ENCODE data around the gene PTPRJ.
A peak's percentile ranks its signal among the peaks of the same experiment; 100 is the strongest.

Gene PTPRJ

DNA sequence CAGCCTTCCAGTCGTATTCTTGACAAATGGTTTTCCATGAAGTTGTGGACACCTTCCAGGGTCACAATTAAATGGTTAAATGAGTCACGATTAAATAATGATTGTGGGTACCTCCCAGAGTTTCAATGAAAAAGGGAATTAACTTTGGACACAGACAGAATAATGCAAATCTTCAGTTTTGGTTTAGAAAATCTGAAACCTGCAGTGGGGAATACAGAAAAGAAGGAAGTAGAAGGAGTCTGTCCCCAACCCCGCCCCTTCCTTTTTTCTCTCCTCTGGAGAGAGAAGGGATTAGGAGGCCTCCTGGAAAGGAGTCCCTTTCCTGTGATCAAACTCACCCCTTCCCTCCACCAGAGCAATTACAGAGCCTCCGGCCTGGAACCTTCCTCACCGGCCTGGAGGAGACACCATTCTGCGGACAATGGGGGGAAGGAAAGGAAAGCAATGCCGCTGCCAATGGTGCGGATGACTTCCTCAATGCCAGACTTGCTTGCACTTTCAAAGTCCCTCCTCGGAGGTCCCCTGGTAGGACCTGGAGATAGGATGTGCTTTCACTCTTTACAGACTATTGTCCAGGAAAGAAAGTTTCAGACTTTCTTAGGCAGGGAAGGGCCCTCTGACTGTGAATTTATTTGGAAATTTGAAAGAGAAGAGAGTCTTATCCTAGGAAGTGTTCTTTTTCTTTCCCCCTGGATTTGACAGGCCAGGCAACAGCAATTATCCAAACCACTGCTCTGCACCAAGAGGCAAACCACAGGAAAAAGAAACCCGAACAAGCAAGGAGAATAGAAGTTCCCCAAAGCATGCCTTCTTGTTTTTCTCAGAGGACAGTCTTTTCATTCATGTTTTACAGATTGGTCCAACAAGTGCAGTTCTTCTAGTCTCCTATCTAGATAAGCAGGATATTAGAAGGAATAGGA, 86.8 kb downstream of the PTPRJ start:
- peak; percentile 37 for DNase-seq (ENCODE audit: low spot score)

DNA sequence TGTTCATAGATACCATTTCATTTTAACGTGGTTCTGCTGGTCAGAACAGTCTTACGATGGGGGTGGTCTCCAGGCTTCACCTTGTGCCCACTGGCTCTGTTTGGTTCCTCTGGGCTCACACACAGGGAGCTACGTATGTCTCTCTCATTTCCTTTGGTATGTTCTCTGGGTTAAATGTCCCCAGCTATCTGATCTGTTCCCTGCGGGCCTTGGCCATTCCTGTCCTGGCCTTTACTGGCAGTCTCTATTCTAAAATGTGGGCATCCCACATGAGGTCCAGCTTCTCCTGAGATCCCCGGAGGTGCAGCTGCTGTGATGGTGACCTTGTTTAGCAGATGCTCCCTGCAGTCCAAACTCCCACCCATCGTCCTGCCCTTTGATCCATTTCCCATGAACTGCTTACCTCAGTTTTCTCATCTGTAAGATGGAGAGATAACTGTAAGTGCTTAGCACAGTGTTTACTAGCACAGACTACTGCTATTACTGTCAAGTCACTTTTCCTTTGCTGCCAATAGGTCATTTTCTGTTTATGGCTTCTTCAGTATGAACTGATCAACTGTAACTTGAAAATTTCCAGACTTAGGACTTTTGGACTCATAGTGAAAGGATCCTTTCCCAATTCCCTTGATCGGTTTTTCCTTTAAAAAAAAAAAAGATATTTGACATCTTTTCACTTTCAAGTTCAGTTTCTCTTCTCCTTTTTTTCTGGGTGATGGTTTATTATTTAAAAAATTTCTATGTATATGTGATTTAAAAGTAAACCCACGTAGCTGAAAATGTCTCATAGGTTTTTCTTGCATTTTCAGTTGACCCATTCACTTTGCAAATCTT, 92.9 kb downstream of the PTPRJ start:
- no peak for DNase-seq (ENCODE audit: low spot score)

DNA sequence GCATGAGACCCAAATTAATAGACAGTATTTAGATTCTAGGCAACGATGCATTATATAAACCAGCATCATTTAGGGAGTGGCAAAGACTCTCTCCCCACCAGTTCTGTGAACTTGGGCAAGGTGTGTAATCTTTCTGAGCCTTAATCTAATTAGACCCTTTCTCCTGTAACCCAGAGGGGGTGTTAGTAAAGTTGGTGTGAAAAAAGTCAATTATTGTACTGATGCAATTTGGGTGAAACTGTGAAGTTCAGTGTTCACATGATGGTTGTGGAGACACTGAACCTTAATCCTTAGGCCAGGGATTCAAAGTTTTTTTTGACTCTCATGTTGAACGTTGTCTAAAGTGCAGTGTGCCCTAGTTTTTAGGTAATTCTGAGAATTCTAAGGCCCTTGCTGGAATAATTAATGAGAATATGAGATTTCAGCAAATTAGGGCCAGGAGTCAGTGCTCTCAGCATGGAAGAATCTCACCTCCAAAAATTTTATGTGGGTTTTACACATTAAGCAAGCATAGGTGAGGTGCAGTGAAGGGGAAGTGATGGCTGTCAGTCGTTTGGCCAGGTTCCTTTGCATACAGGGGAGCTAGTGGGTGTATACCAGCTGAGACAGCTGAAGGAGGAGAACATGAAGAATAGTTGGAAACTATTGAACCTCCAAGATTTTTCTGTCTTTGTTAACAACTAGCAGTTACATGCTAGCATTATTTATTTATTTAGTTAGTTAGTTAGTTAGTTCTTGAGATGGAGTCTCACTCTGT, 94.2 kb downstream of the PTPRJ start:
- no peak for DNase-seq (ENCODE audit: low spot score)

- DNase-seq (ENCODE audit: low spot score) = no peak
Observed at GRCh38 chr11:48075637-48076036, 95.3 kb downstream of the PTPRJ start.

DNA sequence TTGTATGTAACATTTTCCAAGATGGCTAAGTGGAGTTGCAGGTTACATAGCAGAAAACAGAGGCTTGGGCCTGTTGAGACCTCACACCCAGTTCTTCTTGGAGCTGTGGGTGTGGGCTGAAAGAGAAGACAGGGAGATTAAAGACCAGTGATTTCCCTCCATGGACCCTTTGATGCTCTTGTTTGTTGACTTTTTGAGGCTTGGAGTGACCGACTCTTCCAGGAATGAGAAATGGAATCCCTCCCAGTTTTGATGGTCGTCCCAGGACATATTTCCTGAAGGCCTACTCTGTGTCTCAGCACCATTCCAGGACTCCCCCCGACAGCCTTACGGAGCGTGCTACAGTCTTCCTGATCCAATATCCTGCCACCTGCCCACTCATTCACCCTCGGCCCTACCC, 96.9 kb downstream of the PTPRJ start:
- DNase-seq (ENCODE audit: low spot score) = no peak

- no peak for DNase-seq (ENCODE audit: low spot score)
Observed at GRCh38 chr11:48078689-48079088, 98.3 kb downstream of the PTPRJ start.

- DNase-seq (ENCODE audit: low spot score) = no peak
Observed at GRCh38 chr11:48079596-48079995, 99.2 kb downstream of the PTPRJ start.

DNA sequence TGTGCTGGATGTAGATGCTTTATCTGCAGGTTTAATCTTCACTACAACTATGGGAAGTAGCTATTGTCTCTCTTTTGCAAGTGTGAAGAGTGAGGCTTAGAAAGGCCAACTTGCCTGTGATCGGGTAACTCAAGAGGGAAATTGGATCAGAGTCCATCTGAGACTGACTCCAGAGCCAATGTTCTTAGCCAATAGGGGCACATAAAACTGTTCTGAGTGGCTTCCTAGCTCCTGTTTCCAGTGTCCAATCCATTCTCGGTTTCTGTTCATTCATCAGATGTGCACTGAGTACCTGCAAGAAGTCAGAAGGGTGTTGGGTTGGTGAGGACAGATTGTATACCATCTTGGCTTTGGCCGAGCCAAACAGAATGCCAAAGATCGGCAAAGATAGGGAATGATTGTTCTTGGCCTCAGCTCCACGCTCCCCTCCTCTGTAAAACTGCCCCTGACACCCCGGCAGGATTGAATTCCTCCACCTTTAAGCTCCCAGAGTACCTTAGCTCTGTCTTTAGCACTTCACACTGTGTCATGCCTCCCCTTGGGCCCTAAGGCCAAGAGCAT, 100.0 kb downstream of the PTPRJ start:
- DNase-seq (ENCODE audit: low spot score) = no peak

GRCh38 chr11:48081151-48082010, 101.0 kb downstream of the PTPRJ start:
- no peak for DNase-seq (ENCODE audit: low spot score)

- DNase-seq (ENCODE audit: low spot score) = no peak
Observed at GRCh38 chr11:48082771-48083170, 102.4 kb downstream of the PTPRJ start.

DNA sequence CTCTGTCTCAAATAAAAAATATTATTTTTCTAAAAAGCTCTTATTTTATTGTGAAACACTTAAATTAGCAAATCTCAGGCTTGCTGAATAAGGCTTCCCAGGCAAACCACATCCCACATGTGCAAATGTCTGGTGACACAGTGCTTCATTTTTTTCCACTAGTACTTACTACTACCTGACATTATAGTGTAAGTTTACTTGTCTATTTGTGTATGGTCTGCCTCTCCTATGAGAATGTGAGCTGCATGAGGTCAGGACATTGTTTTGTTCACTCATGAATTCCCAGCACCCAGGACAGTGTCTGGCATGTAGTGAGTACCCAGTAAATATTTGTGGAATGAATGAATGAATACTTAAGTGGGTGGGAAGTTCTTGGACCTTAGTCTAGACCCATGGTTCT, 103.1 kb downstream of the PTPRJ start:
- DNase-seq (ENCODE audit: low spot score) = no peak

- DNase-seq (ENCODE audit: low spot score) = no peak
Observed at GRCh38 chr11:48085688-48086087, 105.3 kb downstream of the PTPRJ start.

DNA sequence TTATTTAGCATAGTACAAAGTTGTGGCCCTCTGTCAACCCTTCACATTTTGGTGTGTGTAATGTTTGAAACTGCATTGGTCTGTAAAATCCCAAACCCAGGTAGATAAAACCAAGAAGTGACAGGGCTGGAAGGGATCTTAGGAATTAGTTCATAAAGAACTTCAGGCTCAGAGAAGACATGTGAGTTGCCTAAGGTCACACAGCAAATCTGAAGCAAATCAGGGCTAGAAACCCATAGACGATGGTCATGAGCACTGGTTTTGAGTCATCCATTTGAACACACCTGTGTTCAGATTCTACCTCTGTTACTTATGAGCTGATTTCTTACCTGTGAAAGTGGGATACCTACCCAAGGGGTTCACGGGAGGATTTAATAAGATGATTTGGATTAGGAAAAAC, 107.1 kb downstream of the PTPRJ start:
- DNase-seq (ENCODE audit: low spot score) = no peak

DNA sequence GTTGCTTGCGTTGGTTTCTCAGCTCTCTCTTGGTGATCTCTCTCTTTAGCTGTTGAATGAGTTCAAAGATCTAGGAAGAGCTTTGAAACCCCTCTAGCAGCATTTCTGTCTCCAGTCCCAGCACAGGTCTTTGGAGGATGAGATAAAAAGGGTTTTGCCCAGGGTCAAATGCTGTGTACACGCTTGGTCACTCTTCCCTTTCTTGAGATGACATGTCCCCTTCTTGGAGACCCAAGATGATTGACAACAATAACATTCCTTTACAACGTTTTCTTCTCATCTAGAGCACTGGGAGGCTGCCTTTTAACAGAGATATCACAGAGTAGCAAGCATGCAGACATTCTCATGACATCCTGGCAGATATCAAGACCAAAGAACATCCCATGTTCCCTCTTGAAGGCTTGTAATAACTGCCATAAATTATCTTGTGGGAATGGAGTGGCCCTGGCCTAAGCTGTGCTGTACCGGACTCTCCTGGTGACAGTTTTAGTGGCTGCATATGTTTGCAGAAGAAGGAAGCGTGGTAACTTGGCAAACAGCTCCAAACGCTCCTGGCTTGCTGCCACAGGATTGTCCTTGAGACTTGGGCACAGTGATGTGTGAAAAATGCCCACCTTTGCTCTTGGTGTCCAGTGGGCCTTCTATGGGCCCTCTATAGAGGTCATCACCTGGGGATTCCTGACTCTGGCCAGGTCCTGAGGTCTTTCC, 107.8 kb downstream of the PTPRJ start:
- no peak for DNase-seq (ENCODE audit: low spot score)

GRCh38 chr11:48088682-48089050, 108.3 kb downstream of the PTPRJ start:
- DNase-seq (ENCODE audit: low spot score) = no peak

- no peak for DNase-seq (ENCODE audit: low spot score)
Observed at GRCh38 chr11:48090174-48090573, 109.8 kb downstream of the PTPRJ start.

- no peak for DNase-seq (ENCODE audit: low spot score)
Observed at GRCh38 chr11:48091426-48092102, 111.2 kb downstream of the PTPRJ start.

DNA sequence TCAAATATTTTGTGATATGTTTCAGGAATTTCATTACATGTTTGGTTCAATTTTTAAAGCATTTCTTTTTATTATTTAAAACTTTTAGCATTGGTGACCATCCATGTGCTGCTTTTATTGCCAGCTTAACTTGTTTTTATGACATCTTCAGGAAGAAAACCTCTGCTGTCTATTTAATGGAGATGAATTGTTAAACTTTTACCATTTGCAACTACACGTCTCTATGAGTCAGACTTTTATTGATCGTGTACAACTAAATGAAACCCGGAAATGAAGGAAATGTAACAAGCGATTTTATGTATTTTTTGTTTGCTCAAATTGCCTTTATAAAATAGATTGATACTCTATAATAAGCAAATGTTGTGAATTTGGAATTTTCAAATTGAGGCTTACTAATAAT, 113.0 kb downstream of the PTPRJ start:
- DNase-seq (ENCODE audit: low spot score) = no peak

DNA sequence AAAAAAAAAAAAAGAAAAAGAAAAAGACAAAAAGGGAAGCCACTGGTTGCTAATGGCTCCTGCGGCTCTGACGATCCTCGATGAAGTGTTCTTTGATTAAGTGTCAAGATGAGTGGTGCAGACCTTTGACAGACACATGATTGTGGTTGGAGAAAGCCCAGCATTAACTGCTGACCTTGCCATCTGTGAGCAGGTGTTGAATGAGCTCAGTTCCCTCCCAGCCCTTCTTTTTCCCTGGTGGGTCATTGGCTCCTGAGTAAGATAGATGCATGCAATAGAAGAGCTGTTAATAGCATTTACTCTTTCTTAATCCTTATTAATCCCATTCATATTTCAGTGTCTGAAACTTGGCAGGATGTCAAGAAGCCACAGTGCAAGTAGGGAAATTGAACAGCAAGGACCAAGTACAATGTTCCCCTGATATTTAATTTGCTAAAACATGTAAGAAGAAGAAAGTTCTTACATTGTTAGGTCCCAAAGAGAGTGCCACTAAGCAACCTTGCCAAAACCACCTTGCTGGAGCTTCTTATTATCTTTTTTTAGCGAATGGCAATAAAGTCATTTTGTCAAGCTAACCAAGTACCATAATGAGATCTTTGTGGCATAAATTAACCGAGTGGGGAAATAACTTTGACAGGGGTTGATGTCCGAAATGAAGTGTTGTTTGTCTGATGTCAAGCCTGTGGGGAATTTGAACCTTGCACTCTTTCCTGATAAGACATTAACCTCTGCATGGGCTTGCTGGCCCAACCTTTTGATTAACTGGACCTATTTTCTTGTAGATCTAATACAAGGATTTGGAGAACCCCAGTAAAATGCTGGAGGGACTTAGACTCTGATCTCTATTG, 113.7 kb downstream of the PTPRJ start:
- no peak for DNase-seq (ENCODE audit: low spot score)

Data from iPS-NIHi11 (cell line).